Muscle layer of duodenum (tissue), 2 donors: ENCODE results near the gene THSD8.
A peak's percentile ranks its signal among the peaks of the same experiment; 100 is the strongest.
"Not testable (repeated sequence)": the region's sequence is repeated elsewhere in the genome, so short reads cannot be mapped to it uniquely, and the experiment has no call there.

Source experiments
- H3K27ac ChIP-seq: one replicate; pipeline ENCODE4 v1.7.0; 2013; ENCODE audit warnings: mild to moderate bottlenecking, low read length
- H3K27me3 ChIP-seq: one replicate; pipeline ENCODE4 v1.7.0; 2013; ENCODE audit warnings: low read depth, mild to moderate bottlenecking, control low read depth, low read length
- H3K36me3 ChIP-seq, 2 donors: one replicate each; pipeline ENCODE4 v1.7.0; 2013; ENCODE audit warnings: low read length in 2 of 2, control low read depth in 1 of 2, mild to moderate bottlenecking in 1 of 2; ENCODE audit not compliant: insufficient read depth in 2 of 2, control insufficient read depth in 1 of 2
- H3K4me1 ChIP-seq, 2 donors: one replicate each; pipeline ENCODE4 v1.7.0; 2013; ENCODE audit warnings: low read length in 2 of 2, mild to moderate bottlenecking in 2 of 2, control low read depth in 1 of 2, moderate library complexity in 1 of 2; ENCODE audit not compliant: insufficient read depth in 2 of 2, control insufficient read depth in 1 of 2
- H3K4me3 ChIP-seq, 2 donors: one replicate each; pipeline ENCODE4 v1.7.0; 2013; ENCODE audit warnings: low read length in 2 of 2, low read depth in 1 of 2, mild to moderate bottlenecking in 1 of 2
- H3K9me3 ChIP-seq, 2 donors: one replicate each; pipeline ENCODE4 v1.7.0; 2013; ENCODE audit warnings: low read length in 2 of 2, control low read depth in 1 of 2, mild to moderate bottlenecking in 1 of 2; ENCODE audit not compliant: control insufficient read depth in 1 of 2
- donor health status: healthy.

THSD8 gene

DNA sequence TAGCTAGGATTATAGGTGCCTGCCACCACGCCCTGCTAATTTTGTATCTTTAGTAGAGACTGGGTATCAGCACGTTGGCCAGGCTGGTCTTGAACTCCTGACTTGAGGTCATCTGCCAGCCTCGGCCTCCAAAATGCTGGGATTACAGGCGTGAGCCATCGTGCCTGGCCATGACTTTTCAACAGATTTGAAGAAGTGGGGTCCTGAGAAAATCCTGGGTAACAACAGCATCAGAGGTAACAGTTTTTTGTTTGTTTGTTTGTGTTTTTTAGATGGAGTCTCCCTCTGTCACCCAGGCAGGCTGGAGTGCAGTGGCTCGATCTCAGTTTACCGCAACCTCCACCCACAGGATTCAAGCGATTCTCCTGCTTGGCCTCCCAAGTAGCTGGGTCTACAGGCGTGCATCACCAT lies 6.9 kb upstream of the THSD8 start:
- Histone ChIP-seq H3K9me3 (no peaks in the 10 kb centered on the region), H3K27me3 (no peaks in the 10 kb centered on the region), H3K27ac (no peak overlapping the region), H3K36me3 (peaks cover 0 to 12% of the 10 kb centered on the region in 2 donors), H3K4me1 (peaks cover 11 to 17% of the 10 kb centered on the region in 2 donors), H3K4me3 (peak overlapping the region in 1 of 2 donors; percentile 97)

DNA sequence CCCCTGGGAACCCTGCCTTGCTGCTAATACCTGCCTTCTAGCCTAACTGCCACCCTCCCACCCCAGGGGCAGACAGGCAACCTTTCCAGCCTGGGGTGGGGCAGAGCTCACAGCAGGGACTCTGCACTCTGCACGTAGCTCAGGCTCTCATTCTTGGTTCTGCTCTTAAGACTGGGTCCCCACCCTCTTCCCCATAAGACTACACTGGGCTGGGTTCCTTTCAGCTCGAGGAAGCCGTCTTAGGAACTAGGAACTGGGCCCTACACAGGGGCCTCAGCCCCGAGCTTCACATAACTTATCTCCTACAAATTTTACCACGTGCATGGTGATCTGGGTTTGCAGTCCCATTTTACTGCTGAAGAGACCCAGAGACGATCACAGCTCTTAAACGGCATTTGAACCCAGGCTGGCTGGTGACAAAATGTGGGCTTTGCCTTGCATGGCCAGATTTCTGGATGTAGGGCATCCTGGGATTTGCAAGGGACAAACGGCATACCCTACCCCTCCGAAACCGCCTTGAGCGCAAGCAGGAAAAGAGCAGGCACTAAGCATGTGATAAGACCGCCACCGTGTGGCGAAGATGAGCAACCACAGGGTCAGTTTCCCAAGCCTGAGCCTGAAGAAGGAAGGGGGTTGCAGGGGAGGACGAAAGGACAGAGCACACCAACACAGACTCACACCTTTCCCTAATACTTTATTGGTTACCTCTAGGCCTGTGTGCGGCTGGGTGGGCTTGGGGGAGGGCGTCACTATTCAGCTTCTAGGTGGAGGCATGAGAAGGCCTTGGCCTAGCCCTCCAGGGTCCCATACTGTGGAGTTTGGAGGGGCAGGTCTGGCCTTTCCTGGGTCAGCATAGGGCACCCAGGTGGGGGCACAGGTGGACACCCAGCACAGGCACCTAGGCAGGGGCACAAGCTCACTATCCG lies 5.5 kb upstream of the THSD8 start:
- Histone ChIP-seq H3K36me3 (peaks cover 0 to 9% of the 10 kb centered on the region in 2 donors), H3K4me3 (peak overlapping the region in 1 of 2 donors; percentile 49), H3K27me3 (no peaks in the 10 kb centered on the region), H3K9me3 (no peaks in the 10 kb centered on the region), H3K4me1 (peaks cover 11 to 23% of the 10 kb centered on the region in 2 donors), H3K27ac (peak overlapping the region; percentile 79)

DNA sequence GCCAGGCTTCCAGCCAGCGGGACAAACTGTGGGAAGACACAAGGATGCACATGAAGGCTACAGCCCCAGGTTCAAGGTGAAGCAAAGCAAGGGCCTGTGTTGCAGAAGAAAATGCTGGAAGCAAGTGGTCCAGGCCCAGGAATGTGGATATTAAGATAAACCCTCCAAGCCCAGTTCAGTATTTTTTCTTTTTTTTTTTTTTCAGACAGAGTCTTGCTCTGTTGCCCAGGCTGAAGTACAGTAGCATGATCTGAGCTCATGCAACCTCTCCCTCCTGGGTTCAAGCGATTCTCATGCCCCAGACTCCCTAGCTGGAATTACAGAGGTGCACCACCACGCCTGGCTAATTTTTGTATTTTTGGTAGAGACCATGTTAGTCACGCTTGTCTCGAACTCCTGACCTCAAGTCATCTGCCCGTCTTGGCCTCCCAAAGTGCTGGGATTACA lies 4.7 kb upstream of the THSD8 start:
- Histone ChIP-seq H3K27ac (no peak overlapping the region), H3K4me1 (peaks cover 11 to 30% of the 10 kb centered on the region in 2 donors), H3K27me3 (no peaks in the 10 kb centered on the region), H3K4me3 (no peak overlapping the region), H3K9me3 (no peaks in the 10 kb centered on the region), H3K36me3 (peaks cover 0 to 9% of the 10 kb centered on the region in 2 donors)

DNA sequence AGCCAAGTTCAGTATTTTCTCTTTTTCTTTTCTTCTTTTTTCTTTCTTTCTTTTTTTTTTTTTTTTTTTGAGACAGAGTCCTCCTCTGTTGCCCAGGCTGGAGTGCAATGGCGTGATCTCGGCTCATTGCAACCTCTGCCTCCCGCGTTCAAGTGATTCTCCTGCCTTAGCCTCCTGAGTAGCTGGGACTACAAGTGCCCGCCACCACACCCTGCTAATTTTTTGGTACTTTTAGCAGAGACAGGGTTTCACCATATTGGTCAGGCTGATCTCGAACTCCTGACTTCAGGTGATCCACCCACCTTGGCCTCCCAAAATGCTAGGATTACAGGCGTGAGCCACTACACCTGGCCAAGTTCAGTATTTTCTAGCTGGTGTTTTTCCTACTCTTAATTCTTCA lies 4.3 kb upstream of the THSD8 start:
- not testable (repeated sequence) for H3K27me3 ChIP-seq, H3K9me3 ChIP-seq, H3K36me3 ChIP-seq, H3K4me3 ChIP-seq, H3K27ac ChIP-seq
- H3K4me1 ChIP-seq, result peaks cover 11 to 35% of the 10 kb centered on the region in 2 donors

DNA sequence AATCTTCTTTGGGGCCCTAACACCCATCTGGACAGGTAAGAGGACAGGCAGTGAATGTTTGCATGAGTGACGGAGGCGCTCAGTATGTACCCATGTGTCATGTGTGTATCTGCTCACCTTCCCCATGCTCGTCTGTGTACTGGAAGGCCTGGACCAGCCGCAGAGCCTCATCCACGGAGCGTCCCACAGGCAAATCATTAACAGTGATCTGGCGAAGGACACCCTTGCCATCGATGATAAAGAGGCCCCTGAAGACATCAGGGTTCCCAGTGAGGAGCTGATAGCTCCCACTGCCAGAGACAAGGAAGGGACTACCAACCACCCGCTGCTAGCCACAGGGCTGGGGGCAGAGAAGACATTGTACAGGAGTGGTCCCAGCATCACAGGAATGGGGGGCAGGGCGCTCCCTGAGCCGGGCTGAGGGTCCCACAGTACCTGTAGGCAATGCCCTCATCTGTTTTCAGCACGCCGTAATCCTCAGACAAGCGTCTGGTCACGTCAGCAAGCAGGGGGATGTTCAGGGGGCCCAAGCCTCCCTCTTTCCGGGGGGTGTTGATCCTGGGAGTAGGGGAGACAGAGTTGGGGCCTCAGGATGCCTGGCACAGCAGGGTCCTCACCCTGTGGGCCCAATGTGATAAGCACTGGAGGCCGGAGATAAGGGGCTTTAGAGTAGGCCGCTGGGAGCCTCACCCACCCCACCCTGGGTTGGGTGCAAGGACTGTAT lies 2.0 kb upstream of the THSD8 start:
- Histone ChIP-seq H3K4me1 (peaks cover 11 to 36% of the 10 kb centered on the region in 2 donors), H3K9me3 (no peaks in the 10 kb centered on the region), H3K27me3 (no peaks in the 10 kb centered on the region), H3K27ac (no peak overlapping the region), H3K4me3 (peak overlapping the region in 1 of 2 donors; percentile 96), H3K36me3 (peaks cover 0 to 9% of the 10 kb centered on the region in 2 donors)

DNA sequence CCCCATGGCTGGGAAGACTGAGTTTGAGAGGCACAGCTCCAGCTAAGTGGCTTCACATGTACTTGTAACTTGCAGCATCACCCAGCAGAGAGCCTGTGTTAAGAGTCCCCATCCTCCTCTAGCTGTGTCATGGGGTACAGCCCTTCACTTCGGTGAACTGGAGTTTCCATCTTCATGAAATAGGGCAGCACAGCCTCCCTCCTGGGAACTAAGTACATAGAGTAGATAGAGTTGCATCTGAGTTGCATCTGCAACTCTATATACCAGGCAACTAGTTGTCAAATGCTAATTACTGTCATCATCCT lies 1.5 kb upstream of the THSD8 start:
- H3K4me1 ChIP-seq, result peaks cover 11 to 36% of the 10 kb centered on the region in 2 donors
- peaks cover 0 to 9% of the 10 kb centered on the region in 2 donors for H3K36me3 ChIP-seq
- no peaks in the 10 kb centered on the region for H3K27me3 ChIP-seq
- H3K27ac ChIP-seq, result no peak overlapping the region
- H3K4me3 ChIP-seq, result peak overlapping the region; percentile 83 to 96
- no peaks in the 10 kb centered on the region for H3K9me3 ChIP-seq

DNA sequence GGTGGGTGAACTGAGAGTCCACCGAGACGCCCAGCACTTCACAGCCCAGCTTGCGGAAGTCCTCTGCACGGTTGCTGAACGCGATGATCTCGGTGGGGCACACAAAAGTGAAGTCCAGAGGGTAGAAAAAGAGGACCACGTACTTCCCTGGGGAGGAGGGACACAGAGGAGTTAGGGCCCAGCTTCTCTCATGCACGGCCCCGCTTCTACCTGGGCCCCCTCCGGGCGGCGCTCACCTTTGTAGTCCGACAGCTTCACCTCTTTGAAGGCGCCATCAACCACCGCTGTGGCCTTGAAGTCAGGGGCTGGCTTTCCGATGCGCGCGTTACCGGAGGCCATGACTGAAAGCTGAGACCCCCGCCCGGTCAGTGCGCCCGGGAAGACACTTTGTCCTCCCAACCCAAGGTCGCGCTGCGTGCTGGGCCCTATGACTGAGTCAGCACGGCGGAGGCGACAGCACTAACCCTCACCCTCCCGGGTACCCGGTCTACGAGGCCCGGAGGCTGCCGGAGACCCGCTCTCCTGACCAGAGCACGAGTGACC lies 875 bp upstream of the THSD8 start:
- Histone ChIP-seq H3K4me3 (peak overlapping the region; percentile 83 to 96), H3K4me1 (peaks cover 8 to 32% of the 10 kb centered on the region in 2 donors), H3K36me3 (peaks cover 0 to 9% of the 10 kb centered on the region in 2 donors), H3K9me3 (no peaks in the 10 kb centered on the region), H3K27ac (peak overlapping the region; percentile 31), H3K27me3 (no peaks in the 10 kb centered on the region)

DNA sequence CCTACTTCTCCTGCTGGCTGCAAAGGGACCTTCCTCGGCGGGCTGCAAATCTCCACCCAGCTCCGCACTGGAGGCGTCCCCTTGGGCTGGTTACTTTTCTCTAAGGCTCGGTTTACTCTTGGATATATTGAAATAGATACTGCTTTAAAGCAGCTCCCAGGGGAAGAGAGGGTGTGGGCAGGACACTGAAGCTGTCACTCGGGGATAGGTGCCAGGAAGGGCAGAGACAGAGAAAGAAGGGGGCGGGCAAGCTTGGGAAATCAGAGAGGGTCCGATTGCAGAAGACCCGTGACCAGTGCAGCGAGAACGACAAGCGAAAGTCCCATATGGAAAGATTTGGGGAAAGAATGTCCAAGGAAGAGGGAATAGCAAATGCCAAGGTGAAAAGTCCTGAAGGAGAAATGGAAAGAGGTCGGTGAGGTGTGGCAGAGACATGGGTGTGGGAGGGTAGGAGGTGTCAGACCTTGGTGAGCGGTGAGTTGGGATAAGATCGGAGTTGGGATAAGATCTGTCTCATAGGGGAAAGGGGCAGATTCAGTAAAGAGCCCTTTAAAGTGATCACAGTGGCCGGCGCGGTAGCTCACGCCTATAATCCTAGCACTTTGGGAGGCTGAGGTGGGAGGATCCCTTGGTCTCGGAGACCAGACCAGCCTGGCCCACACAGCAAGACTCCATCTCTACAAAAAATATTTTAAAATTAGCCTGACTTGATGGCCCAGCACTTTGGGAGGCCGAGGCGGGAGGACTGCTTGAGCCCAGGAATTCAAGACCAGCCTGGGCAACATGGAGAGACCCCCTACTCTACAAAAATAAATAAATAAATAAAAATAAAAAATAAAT lies 618 bp downstream of the THSD8 start:
- peaks cover 0 to 37% of the 10 kb centered on the region in 2 donors for H3K4me1 ChIP-seq
- no peaks in the 10 kb centered on the region for H3K27me3 ChIP-seq

DNA sequence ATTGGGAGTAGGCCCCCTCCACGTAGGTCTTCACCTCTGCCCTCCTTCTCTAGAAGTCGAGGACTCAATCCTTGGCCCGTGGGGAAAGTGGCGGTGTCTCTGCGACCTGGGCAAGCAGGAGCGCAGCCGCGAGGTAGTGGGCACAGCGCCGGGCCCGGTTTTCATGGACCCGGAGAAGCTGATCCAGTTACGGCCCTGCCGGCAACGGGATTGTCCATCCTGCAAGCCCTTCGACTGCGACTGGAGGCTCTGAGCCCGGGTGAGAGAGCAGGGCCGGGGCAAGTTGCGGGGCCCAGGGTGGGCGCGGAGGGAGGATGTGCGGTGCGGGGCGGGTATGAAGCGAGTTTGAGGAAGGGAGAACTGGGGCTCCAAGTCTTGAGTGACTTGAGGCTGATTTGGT lies 2.2 kb downstream of the THSD8 start:
- H3K36me3 ChIP-seq, result peaks cover 0 to 9% of the 10 kb centered on the region in 2 donors
- H3K27me3 ChIP-seq, result no peaks in the 10 kb centered on the region
- H3K9me3 ChIP-seq, result no peaks in the 10 kb centered on the region
- H3K4me1 ChIP-seq, result peaks cover 0 to 37% of the 10 kb centered on the region in 2 donors
- H3K27ac ChIP-seq, result no peak overlapping the region
- H3K4me3 ChIP-seq, result no peak overlapping the region

More for the DNA sequence above, 618 bp downstream of the THSD8 start:
- H3K27ac ChIP-seq, result no peak overlapping the region
- H3K9me3 ChIP-seq, result no peaks in the 10 kb centered on the region
- peak overlapping the region; percentile 83 to 96 for H3K4me3 ChIP-seq
- peaks cover 0 to 9% of the 10 kb centered on the region in 2 donors for H3K36me3 ChIP-seq

DNA sequence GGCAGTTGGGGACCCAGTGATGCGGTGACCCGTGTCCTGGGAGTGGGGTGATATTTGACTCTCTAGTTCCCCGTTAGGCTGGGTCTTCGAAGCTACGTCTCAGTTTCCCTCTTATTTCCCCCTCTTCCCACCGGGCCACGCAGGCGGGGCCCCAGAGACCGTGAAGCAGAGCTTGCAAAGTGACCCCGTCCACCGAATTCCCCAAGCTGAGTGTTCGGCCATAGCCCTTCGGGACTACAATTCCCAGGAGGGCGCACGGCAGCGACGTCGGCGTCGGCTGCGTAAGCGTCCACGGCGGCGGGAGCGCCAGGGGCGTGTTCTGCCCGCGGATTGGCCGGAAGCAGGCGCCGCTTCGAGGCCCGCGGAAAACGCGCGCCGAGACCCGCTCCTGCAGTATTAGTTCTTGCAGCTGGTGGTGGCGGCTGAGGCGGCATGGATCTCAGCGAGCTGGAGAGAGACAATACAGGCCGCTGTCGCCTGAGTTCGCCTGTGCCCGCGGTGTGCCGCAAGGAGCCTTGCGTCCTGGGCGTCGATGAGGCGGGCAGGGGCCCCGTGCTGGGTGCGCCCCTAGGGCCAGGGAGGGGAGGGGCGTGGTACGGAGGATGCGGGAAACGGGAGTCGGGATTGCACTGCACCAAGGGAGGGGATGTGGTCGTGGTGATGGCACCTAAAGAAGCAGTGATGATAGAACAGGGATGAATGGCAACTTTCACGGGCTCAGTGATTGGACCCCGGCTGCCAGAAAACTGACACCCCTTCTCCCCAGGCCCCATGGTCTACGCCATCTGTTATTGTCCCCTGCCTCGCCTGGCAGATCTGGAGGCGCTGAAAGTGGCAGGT lies 4.6 kb downstream of the THSD8 start, which contains the start of gene RNASEH2A:
Gene RNASEH2A, plus strand, starts transcription at position 343 of the 840 bp plus-strand sequence. Its CDS starts 90 bp downstream, at position 433.
- Histone ChIP-seq H3K4me3 (peak within 1 kb of the TSS; percentile 76 to 81), H3K9me3 (no peaks in the 10 kb centered on the region), H3K27me3 (no peaks in the 10 kb centered on the region), H3K27ac (peak within 1 kb of the TSS; percentile 29), H3K4me1 (peaks cover 0 to 22% of the 10 kb centered on the region in 2 donors), H3K36me3 (no peaks in the 10 kb centered on the region)
